OCI-M1 (cell line): Measurements from ENCODE around the gene MLIP.
"Not testable (repeated sequence)": the region's sequence is repeated elsewhere in the genome, so short reads cannot be mapped to it uniquely, and the experiment has no call there.

Experiments used
- DNase-seq: peaks from one replicate; lab custom pipeline; 2025; lab: John Stamatoyannopoulos, UW

The MLIP gene

GRCh38 chr6:54142889-54143519, 31.8 kb downstream of the MLIP start:
- DNase-seq: no peak

- no peak for DNase-seq
Observed at GRCh38 chr6:54151861-54152260, 40.6 kb downstream of the MLIP start.

GRCh38 chr6:54156650-54157250, 45.5 kb downstream of the MLIP start:
- DNase-seq: no peak

GRCh38 chr6:54157405-54157804, 46.2 kb downstream of the MLIP start:
- DNase-seq: peak; percentile 57

GRCh38 chr6:54173089-54173488, 61.8 kb downstream of the MLIP start:
- no peak for DNase-seq

- no peak for DNase-seq
Observed at GRCh38 chr6:54179152-54179551, 67.9 kb downstream of the MLIP start.

GRCh38 chr6:54183616-54184015, 72.4 kb downstream of the MLIP start:
- no peak for DNase-seq

- no peak for DNase-seq
Observed at GRCh38 chr6:54185885-54186284, 74.6 kb downstream of the MLIP start.

GRCh38 chr6:54188846-54189245, 77.6 kb downstream of the MLIP start:
- peak; percentile 46 for DNase-seq

- peak; percentile 41 for DNase-seq
Observed at GRCh38 chr6:54191461-54191860, 80.2 kb downstream of the MLIP start.

- DNase-seq: no peak
Observed at GRCh38 chr6:54192993-54193392, 81.8 kb downstream of the MLIP start.

GRCh38 chr6:54193560-54193959, 82.3 kb downstream of the MLIP start:
- no peak for DNase-seq

- DNase-seq: no peak
Observed at GRCh38 chr6:54194067-54194466, 82.8 kb downstream of the MLIP start.

GRCh38 chr6:54195637-54196036, 84.4 kb downstream of the MLIP start:
- no peak for DNase-seq

- no peak for DNase-seq
Observed at GRCh38 chr6:54196905-54197304, 85.7 kb downstream of the MLIP start.

- DNase-seq: peak; percentile 44
Observed at GRCh38 chr6:54198134-54198533, 86.9 kb downstream of the MLIP start.

- DNase-seq: not testable (repeated sequence)
Observed at GRCh38 chr6:54203474-54204035, 92.3 kb downstream of the MLIP start.

GRCh38 chr6:54204921-54205591, 93.8 kb downstream of the MLIP start:
- DNase-seq: no peak

GRCh38 chr6:54206510-54206909, 95.3 kb downstream of the MLIP start:
- DNase-seq: peak; percentile 18

GRCh38 chr6:54209983-54210382, 98.7 kb downstream of the MLIP start:
- DNase-seq: not testable (repeated sequence)

GRCh38 chr6:54214286-54214685, 103.0 kb downstream of the MLIP start:
- DNase-seq: no peak

- no peak for DNase-seq
Observed at GRCh38 chr6:54216336-54216735, 105.1 kb downstream of the MLIP start.

GRCh38 chr6:54217018-54217417, 105.8 kb downstream of the MLIP start:
- peak; percentile 43 for DNase-seq
